ENCODE results near the gene OBP2A.

OBP2A gene

GRCh38 chr9:135552021-135552697, 6.2 kb downstream of the OBP2A start:
- Histone ChIP-seq H3K27me3 (ENCODE audit: control insufficient read depth, insufficient read depth, low read length) (no peaks in the 10 kb centered on the region), H3K36me3 (ENCODE audit: control insufficient read depth, insufficient read depth, low read length) (no peaks in the 10 kb centered on the region), H3K4me1 (ENCODE audit: control insufficient read depth, insufficient read depth, low read length) (no peaks in the 10 kb centered on the region), H3K9ac (ENCODE audit: low read length) (no peak overlapping the region), H3K9me3 (ENCODE audit: control insufficient read depth, low read length) (no peaks in the 10 kb centered on the region), H3K4me3 (ENCODE audit: low read length) (no peak overlapping the region)

DNA sequence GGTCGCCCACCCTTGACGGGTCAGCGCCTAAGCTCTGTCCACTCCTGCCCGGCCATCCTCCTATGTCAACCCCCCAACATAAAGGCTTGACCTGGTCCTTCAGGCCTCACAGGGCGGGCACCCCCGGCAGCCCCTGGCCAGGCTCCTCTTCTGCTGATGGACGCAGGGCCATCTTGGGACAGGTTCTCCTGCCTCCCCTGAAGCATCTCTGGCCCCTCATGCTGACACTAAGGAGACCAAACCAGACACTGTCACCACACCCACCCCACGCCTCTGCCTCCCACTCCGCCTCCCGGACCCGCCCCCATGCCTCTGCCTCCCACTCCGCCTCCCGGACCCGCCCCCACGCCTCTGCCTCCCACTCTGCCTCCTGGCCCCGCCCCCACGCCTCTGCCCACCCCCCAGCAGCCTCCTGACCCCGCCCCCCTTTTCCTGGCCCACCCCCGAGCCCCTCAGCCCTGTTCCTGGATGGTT, 6.8 kb downstream of the OBP2A start:
- Histone ChIP-seq H3K27me3 (ENCODE audit: control insufficient read depth, insufficient read depth, low read length) (no peaks in the 10 kb centered on the region), H3K9me3 (ENCODE audit: control insufficient read depth, low read length) (no peaks in the 10 kb centered on the region), H3K4me3 (ENCODE audit: low read length) (no peak overlapping the region), H3K36me3 (ENCODE audit: control insufficient read depth, insufficient read depth, low read length) (no peaks in the 10 kb centered on the region), H3K4me1 (ENCODE audit: control insufficient read depth, insufficient read depth, low read length) (no peaks in the 10 kb centered on the region), H3K9ac (ENCODE audit: low read length) (no peak overlapping the region)

- no peak overlapping the region for H3K4me3 ChIP-seq (ENCODE audit: low read length)
- no peak overlapping the region for H3K9ac ChIP-seq (ENCODE audit: low read length)
- no peaks in the 10 kb centered on the region for H3K9me3 ChIP-seq (ENCODE audit: control insufficient read depth, low read length)
- no peaks in the 10 kb centered on the region for H3K4me1 ChIP-seq (ENCODE audit: control insufficient read depth, insufficient read depth, low read length)
- H3K36me3 ChIP-seq (ENCODE audit: control insufficient read depth, insufficient read depth, low read length): no peaks in the 10 kb centered on the region
- no peaks in the 10 kb centered on the region for H3K27me3 ChIP-seq (ENCODE audit: control insufficient read depth, insufficient read depth, low read length)
Observed at GRCh38 chr9:135554718-135555117, 8.8 kb downstream of the OBP2A start.

GRCh38 chr9:135555203-135555602, 9.3 kb downstream of the OBP2A start:
- Histone ChIP-seq H3K9ac (ENCODE audit: low read length) (no peak overlapping the region), H3K4me3 (ENCODE audit: low read length) (no peak overlapping the region), H3K9me3 (ENCODE audit: control insufficient read depth, low read length) (no peaks in the 10 kb centered on the region), H3K36me3 (ENCODE audit: control insufficient read depth, insufficient read depth, low read length) (no peaks in the 10 kb centered on the region), H3K4me1 (ENCODE audit: control insufficient read depth, insufficient read depth, low read length) (no peaks in the 10 kb centered on the region), H3K27me3 (ENCODE audit: control insufficient read depth, insufficient read depth, low read length) (no peaks in the 10 kb centered on the region)

GRCh38 chr9:135555910-135556309, 10.0 kb downstream of the OBP2A start:
- H3K9ac ChIP-seq (ENCODE audit: low read length): no peak overlapping the region
- H3K27me3 ChIP-seq (ENCODE audit: control insufficient read depth, insufficient read depth, low read length): no peaks in the 10 kb centered on the region
- no peak overlapping the region for H3K4me3 ChIP-seq (ENCODE audit: low read length)
- no peaks in the 10 kb centered on the region for H3K9me3 ChIP-seq (ENCODE audit: control insufficient read depth, low read length)
- no peaks in the 10 kb centered on the region for H3K4me1 ChIP-seq (ENCODE audit: control insufficient read depth, insufficient read depth, low read length)
- no peaks in the 10 kb centered on the region for H3K36me3 ChIP-seq (ENCODE audit: control insufficient read depth, insufficient read depth, low read length)

GRCh38 chr9:135559606-135560005, 13.7 kb downstream of the OBP2A start:
- Histone ChIP-seq H3K4me1 (ENCODE audit: control insufficient read depth, insufficient read depth, low read length) (no peaks in the 10 kb centered on the region), H3K4me3 (ENCODE audit: low read length) (no peak overlapping the region), H3K36me3 (ENCODE audit: control insufficient read depth, insufficient read depth, low read length) (no peaks in the 10 kb centered on the region)

GRCh38 chr9:135561391-135562234, 15.7 kb downstream of the OBP2A start, which contains the start of gene PAEP:
PAEP (plus strand) TSS chr9:135561756.
- H3K4me1 ChIP-seq (ENCODE audit: control insufficient read depth, insufficient read depth, low read length): no peaks in the 10 kb centered on the region
- no peak within 1 kb of the TSS for H3K9ac ChIP-seq (ENCODE audit: low read length)
- no peaks in the 10 kb centered on the region for H3K27me3 ChIP-seq (ENCODE audit: control insufficient read depth, insufficient read depth, low read length)
- no peaks in the 10 kb centered on the region for H3K9me3 ChIP-seq (ENCODE audit: control insufficient read depth, low read length)
- no peak within 1 kb of the TSS for H3K4me3 ChIP-seq (ENCODE audit: low read length)
- no peaks in the 10 kb centered on the region for H3K36me3 ChIP-seq (ENCODE audit: control insufficient read depth, insufficient read depth, low read length)

More at GRCh38 chr9:135559606-135560005, 13.7 kb downstream of the OBP2A start:
- Histone ChIP-seq H3K9ac (ENCODE audit: low read length) (no peak overlapping the region), H3K27me3 (ENCODE audit: control insufficient read depth, insufficient read depth, low read length) (no peaks in the 10 kb centered on the region), H3K9me3 (ENCODE audit: control insufficient read depth, low read length) (no peaks in the 10 kb centered on the region)

DNA sequence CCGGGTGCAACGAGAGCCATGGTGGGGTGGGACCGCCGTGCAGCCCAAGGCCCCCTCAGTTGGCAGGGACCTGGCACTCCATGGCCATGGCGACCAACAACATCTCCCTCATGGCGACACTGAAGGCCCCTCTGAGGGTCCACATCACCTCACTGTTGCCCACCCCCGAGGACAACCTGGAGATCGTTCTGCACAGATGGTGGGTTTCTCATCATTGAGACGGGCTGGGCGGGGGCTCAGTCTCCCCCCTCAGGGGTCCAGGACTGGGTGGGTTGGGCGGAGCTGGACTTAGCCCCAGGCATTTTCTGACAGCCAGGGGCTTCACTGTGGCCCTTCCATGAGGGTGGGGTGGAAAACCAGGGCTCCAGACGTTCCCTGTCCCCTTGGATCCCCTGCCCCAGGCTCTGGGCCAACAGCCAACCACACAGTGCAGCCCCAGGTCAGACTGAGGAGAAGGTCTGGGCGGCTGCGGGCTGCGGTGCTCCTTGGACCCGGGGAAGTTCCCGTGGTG, 16.4 kb downstream of the OBP2A start:
- H3K9me3 ChIP-seq (ENCODE audit: control insufficient read depth, low read length): no peaks in the 10 kb centered on the region
- no peaks in the 10 kb centered on the region for H3K36me3 ChIP-seq (ENCODE audit: control insufficient read depth, insufficient read depth, low read length)
- no peaks in the 10 kb centered on the region for H3K4me1 ChIP-seq (ENCODE audit: control insufficient read depth, insufficient read depth, low read length)
- no peak overlapping the region for H3K4me3 ChIP-seq (ENCODE audit: low read length)
- no peak overlapping the region for H3K9ac ChIP-seq (ENCODE audit: low read length)
- H3K27me3 ChIP-seq (ENCODE audit: control insufficient read depth, insufficient read depth, low read length): no peaks in the 10 kb centered on the region

DNA sequence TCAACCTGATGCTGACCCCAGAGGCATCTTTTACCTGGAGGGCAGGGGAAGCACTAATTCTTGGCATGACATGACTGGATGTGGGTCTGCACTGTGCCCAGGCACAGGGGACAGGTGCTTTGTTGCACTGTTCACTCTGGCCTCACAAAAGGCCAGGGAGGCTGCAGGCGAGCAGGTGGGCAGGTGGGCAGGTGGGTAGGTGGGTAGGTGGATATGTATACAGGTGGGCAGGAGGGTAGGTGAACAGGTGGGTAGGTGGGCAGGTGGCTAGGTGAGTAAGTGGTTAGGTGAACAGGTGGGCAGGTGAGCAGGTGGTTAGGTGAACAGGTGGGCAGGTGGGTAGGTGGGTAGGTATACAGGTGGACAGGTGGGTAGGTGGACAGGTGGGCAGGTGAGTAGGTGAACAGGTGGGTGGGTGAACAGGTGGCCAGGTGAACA, 17.1 kb downstream of the OBP2A start:
- Histone ChIP-seq H3K4me3 (ENCODE audit: low read length) (no peak overlapping the region), H3K4me1 (ENCODE audit: control insufficient read depth, insufficient read depth, low read length) (no peaks in the 10 kb centered on the region), H3K36me3 (ENCODE audit: control insufficient read depth, insufficient read depth, low read length) (no peaks in the 10 kb centered on the region), H3K27me3 (ENCODE audit: control insufficient read depth, insufficient read depth, low read length) (no peaks in the 10 kb centered on the region), H3K9me3 (ENCODE audit: control insufficient read depth, low read length) (no peaks in the 10 kb centered on the region), H3K9ac (ENCODE audit: low read length) (no peak overlapping the region)

GRCh38 chr9:135563858-135564257, 17.9 kb downstream of the OBP2A start:
- Histone ChIP-seq H3K4me1 (ENCODE audit: control insufficient read depth, insufficient read depth, low read length) (no peaks in the 10 kb centered on the region), H3K9me3 (ENCODE audit: control insufficient read depth, low read length) (no peaks in the 10 kb centered on the region), H3K9ac (ENCODE audit: low read length) (no peak overlapping the region), H3K36me3 (ENCODE audit: control insufficient read depth, insufficient read depth, low read length) (no peaks in the 10 kb centered on the region), H3K27me3 (ENCODE audit: control insufficient read depth, insufficient read depth, low read length) (no peaks in the 10 kb centered on the region), H3K4me3 (ENCODE audit: low read length) (no peak overlapping the region)

DNA sequence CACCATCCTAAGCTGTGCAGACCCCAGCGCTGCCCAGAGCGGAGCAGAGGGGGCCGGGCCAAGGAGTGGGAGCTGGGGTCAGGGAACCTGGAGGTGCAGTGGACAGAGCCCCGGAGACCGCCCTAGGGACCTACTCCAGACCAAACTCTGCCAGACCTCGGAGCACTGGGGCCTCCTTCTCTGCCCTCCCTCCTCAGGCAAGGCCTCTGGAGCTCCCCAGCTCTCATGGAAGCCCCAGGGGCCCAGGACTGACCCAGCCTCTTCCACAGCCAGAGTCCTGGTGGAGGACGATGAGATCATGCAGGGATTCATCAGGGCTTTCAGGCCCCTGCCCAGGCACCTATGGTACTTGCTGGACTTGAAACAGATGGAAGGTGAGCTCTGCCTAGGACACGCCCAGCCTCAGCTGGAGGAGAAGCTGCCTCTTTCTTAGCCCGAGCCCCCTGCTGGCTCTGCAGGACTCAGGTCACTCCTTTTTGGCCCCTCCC, 19.3 kb downstream of the OBP2A start:
- Histone ChIP-seq H3K9ac (ENCODE audit: low read length) (no peak overlapping the region), H3K4me1 (ENCODE audit: control insufficient read depth, insufficient read depth, low read length) (no peaks in the 10 kb centered on the region), H3K27me3 (ENCODE audit: control insufficient read depth, insufficient read depth, low read length) (no peaks in the 10 kb centered on the region), H3K36me3 (ENCODE audit: control insufficient read depth, insufficient read depth, low read length) (no peaks in the 10 kb centered on the region), H3K4me3 (ENCODE audit: low read length) (no peak overlapping the region), H3K9me3 (ENCODE audit: control insufficient read depth, low read length) (no peaks in the 10 kb centered on the region)

- Histone ChIP-seq H3K4me3 (ENCODE audit: low read length) (no peak overlapping the region), H3K27me3 (ENCODE audit: control insufficient read depth, insufficient read depth, low read length) (no peaks in the 10 kb centered on the region), H3K4me1 (ENCODE audit: control insufficient read depth, insufficient read depth, low read length) (no peaks in the 10 kb centered on the region)
Observed at GRCh38 chr9:135565636-135566035, 19.7 kb downstream of the OBP2A start.

More at GRCh38 chr9:135565636-135566035, 19.7 kb downstream of the OBP2A start:
- H3K36me3 ChIP-seq (ENCODE audit: control insufficient read depth, insufficient read depth, low read length): no peaks in the 10 kb centered on the region
- H3K9me3 ChIP-seq (ENCODE audit: control insufficient read depth, low read length): no peaks in the 10 kb centered on the region
- no peak overlapping the region for H3K9ac ChIP-seq (ENCODE audit: low read length)
